ENCODE data around the gene HAUS5. TPM values are rescaled to one million over a fixed set of nuclear protein-coding genes. Genes with fewer than 3 reads are reported as not detected.
"Not testable (repeated sequence)": the region's sequence is repeated elsewhere in the genome, so short reads cannot be mapped to it uniquely, and the experiment has no call there.

Gene HAUS5
- total and polyA plus RNA-seq, 5 donors from 2014 or later, result 5.1 to 25.9 (median 6.9) TPM

- H3K4me3 Mint-ChIP-seq; H3K27ac ChIP-seq (ENCODE audit: insufficient read depth, low read length, poor library complexity, severe bottlenecking); H3K27ac Mint-ChIP-seq: not testable (repeated sequence)
These were observed 17.5 kb upstream of the HAUS5 start for GRCh38 chr19:35595026-35595425.

GRCh38 chr19:35595928-35596327 lies 16.6 kb upstream of the HAUS5 start:
- H3K27me3 ChIP-seq (ENCODE audit: control insufficient read depth, insufficient read depth, low read length), result no peaks in the 10 kb centered on the region
- H3K4me3 ChIP-seq (ENCODE audit: low read depth, low read length), result no peak overlapping the region
- ATAC-seq (ENCODE audit: low read depth in 2 of 2) (no peak), DNase-seq (no peak)
- H3K4me1 ChIP-seq (ENCODE audit: control insufficient read depth, insufficient read depth, low read length, poor library complexity, severe bottlenecking), result no peaks in the 10 kb centered on the region
- no peak overlapping the region for H3K27ac ChIP-seq (ENCODE audit: insufficient read depth, low read length, poor library complexity, severe bottlenecking)
- H3K36me3 ChIP-seq (ENCODE audit: control insufficient read depth, insufficient read depth, low read length), result no peaks in the 10 kb centered on the region
- H3K36me3 Mint-ChIP-seq, result no peaks in the 10 kb centered on the region
- peaks cover 21% of the 10 kb centered on the region for H3K27me3 Mint-ChIP-seq
- H3K9me3 ChIP-seq (ENCODE audit: control insufficient read depth in 2 of 2, low read length in 2 of 2), result no peaks in the 10 kb centered on the region
- H3K4me3 Mint-ChIP-seq, result no peak overlapping the region
- H3K9me3 Mint-ChIP-seq, result no peaks in the 10 kb centered on the region
- peaks cover 0 to 3% (median 0%) of the 10 kb centered on the region in 4 donors for H3K4me1 Mint-ChIP-seq
- H3K27ac Mint-ChIP-seq, result no peak overlapping the region

More at GRCh38 chr19:35595026-35595425, 17.5 kb upstream of the HAUS5 start:
- not testable (repeated sequence) for H3K36me3 Mint-ChIP-seq; H3K27me3 ChIP-seq (ENCODE audit: control insufficient read depth, insufficient read depth, low read length); H3K4me1 Mint-ChIP-seq; H3K4me3 ChIP-seq (ENCODE audit: low read depth, low read length); H3K4me1 ChIP-seq (ENCODE audit: control insufficient read depth, insufficient read depth, low read length, poor library complexity, severe bottlenecking); H3K36me3 ChIP-seq (ENCODE audit: control insufficient read depth, insufficient read depth, low read length); ATAC-seq (ENCODE audit: low read depth in 2 of 2); DNase-seq; H3K9me3 ChIP-seq (ENCODE audit: control insufficient read depth in 2 of 2, low read length in 2 of 2); H3K9me3 Mint-ChIP-seq
- peaks cover 16% of the 10 kb centered on the region for H3K27me3 Mint-ChIP-seq

- no peaks in the 10 kb centered on the region for H3K36me3 ChIP-seq (ENCODE audit: control insufficient read depth, insufficient read depth, low read length)
- no peaks in the 10 kb centered on the region for H3K9me3 ChIP-seq (ENCODE audit: control insufficient read depth in 2 of 2, low read length in 2 of 2)
- no peak overlapping the region for H3K4me3 ChIP-seq (ENCODE audit: low read depth, low read length)
- DNase-seq, result peak in 1 of 3 donors; percentile 56
- H3K4me3 Mint-ChIP-seq, result no peak overlapping the region
- no peak overlapping the region for H3K27ac ChIP-seq (ENCODE audit: insufficient read depth, low read length, poor library complexity, severe bottlenecking)
- no peaks in the 10 kb centered on the region for H3K9me3 Mint-ChIP-seq
- H3K27ac Mint-ChIP-seq, result no peak overlapping the region
- ATAC-seq (ENCODE audit: low read depth in 2 of 2), result peak in 1 of 2 donors; percentile 24
- peaks cover 21% of the 10 kb centered on the region for H3K27me3 Mint-ChIP-seq
- no peaks in the 10 kb centered on the region for H3K36me3 Mint-ChIP-seq
- peaks cover 0 to 3% (median 0%) of the 10 kb centered on the region in 4 donors for H3K4me1 Mint-ChIP-seq
- no peaks in the 10 kb centered on the region for H3K27me3 ChIP-seq (ENCODE audit: control insufficient read depth, insufficient read depth, low read length)
- H3K4me1 ChIP-seq (ENCODE audit: control insufficient read depth, insufficient read depth, low read length, poor library complexity, severe bottlenecking), result no peaks in the 10 kb centered on the region
These were observed 16.1 kb upstream of the HAUS5 start for GRCh38 chr19:35596366-35596999.

- no peak overlapping the region for H3K27ac Mint-ChIP-seq
- no peaks in the 10 kb centered on the region for H3K4me1 Mint-ChIP-seq
- H3K4me1 ChIP-seq (ENCODE audit: control insufficient read depth, insufficient read depth, low read length, poor library complexity, severe bottlenecking), result no peaks in the 10 kb centered on the region
- no peaks in the 10 kb centered on the region for H3K36me3 ChIP-seq (ENCODE audit: control insufficient read depth, insufficient read depth, low read length)
- DNase-seq (no peak), ATAC-seq (ENCODE audit: low read depth in 2 of 2) (no peak)
- no peak overlapping the region for H3K4me3 Mint-ChIP-seq
- no peak overlapping the region for H3K27ac ChIP-seq (ENCODE audit: insufficient read depth, low read length, poor library complexity, severe bottlenecking)
- peaks cover 0 to 1% of the 10 kb centered on the region in 2 experiments for H3K9me3 ChIP-seq (ENCODE audit: control insufficient read depth in 2 of 2, low read length in 2 of 2)
- H3K27me3 Mint-ChIP-seq, result peaks cover 13% of the 10 kb centered on the region
- no peaks in the 10 kb centered on the region for H3K36me3 Mint-ChIP-seq
- no peaks in the 10 kb centered on the region for H3K27me3 ChIP-seq (ENCODE audit: control insufficient read depth, insufficient read depth, low read length)
- H3K9me3 Mint-ChIP-seq, result no peaks in the 10 kb centered on the region
- H3K4me3 ChIP-seq (ENCODE audit: low read depth, low read length), result no peak overlapping the region
These were observed 10.6 kb upstream of the HAUS5 start for GRCh38 chr19:35601971-35602370.

GRCh38 chr19:35604436-35604835 lies 8.1 kb upstream of the HAUS5 start:
- not testable (repeated sequence) for H3K27me3 Mint-ChIP-seq; H3K36me3 ChIP-seq (ENCODE audit: control insufficient read depth, insufficient read depth, low read length); ATAC-seq (ENCODE audit: low read depth in 2 of 2); H3K4me3 ChIP-seq (ENCODE audit: low read depth, low read length); H3K9me3 ChIP-seq (ENCODE audit: control insufficient read depth in 2 of 2, low read length in 2 of 2); H3K27ac ChIP-seq (ENCODE audit: insufficient read depth, low read length, poor library complexity, severe bottlenecking); H3K27me3 ChIP-seq (ENCODE audit: control insufficient read depth, insufficient read depth, low read length); H3K4me1 ChIP-seq (ENCODE audit: control insufficient read depth, insufficient read depth, low read length, poor library complexity, severe bottlenecking); H3K36me3 Mint-ChIP-seq; H3K27ac Mint-ChIP-seq; DNase-seq; H3K4me1 Mint-ChIP-seq
- H3K4me3 Mint-ChIP-seq, result peak overlapping the region in 1 of 4 donors; percentile 83
- peaks cover 0 to 10% (median 4%) of the 10 kb centered on the region in 7 donors for H3K9me3 Mint-ChIP-seq

GRCh38 chr19:35607170-35607569 lies 5.4 kb upstream of the HAUS5 start:
- not testable (repeated sequence) for H3K27ac ChIP-seq (ENCODE audit: insufficient read depth, low read length, poor library complexity, severe bottlenecking); H3K9me3 ChIP-seq (ENCODE audit: control insufficient read depth in 2 of 2, low read length in 2 of 2); DNase-seq; H3K27ac Mint-ChIP-seq; H3K27me3 ChIP-seq (ENCODE audit: control insufficient read depth, insufficient read depth, low read length); H3K36me3 Mint-ChIP-seq; ATAC-seq (ENCODE audit: low read depth in 2 of 2); H3K4me3 ChIP-seq (ENCODE audit: low read depth, low read length); H3K27me3 Mint-ChIP-seq; H3K36me3 ChIP-seq (ENCODE audit: control insufficient read depth, insufficient read depth, low read length)
- peaks cover 0 to 10% (median 4%) of the 10 kb centered on the region in 7 donors for H3K9me3 Mint-ChIP-seq
- peaks cover 21% of the 10 kb centered on the region for H3K4me1 ChIP-seq (ENCODE audit: control insufficient read depth, insufficient read depth, low read length, poor library complexity, severe bottlenecking)
- peak overlapping the region in 1 of 4 donors; percentile 11 for H3K4me3 Mint-ChIP-seq
- peaks cover 9 to 33% (median 21%) of the 10 kb centered on the region in 4 donors for H3K4me1 Mint-ChIP-seq

- no peak for DNase-seq
- Histone ChIP-seq H3K27ac (ENCODE audit: insufficient read depth, low read length, poor library complexity, severe bottlenecking) (no peak overlapping the region), H3K27me3 (ENCODE audit: control insufficient read depth, insufficient read depth, low read length) (no peaks in the 10 kb centered on the region), H3K4me3 (ENCODE audit: low read depth, low read length) (no peak overlapping the region), H3K9me3 (ENCODE audit: control insufficient read depth in 2 of 2, low read length in 2 of 2) (peaks cover 5 to 7% of the 10 kb centered on the region in 2 experiments), H3K4me1 (ENCODE audit: control insufficient read depth, insufficient read depth, low read length, poor library complexity, severe bottlenecking) (peaks cover 25% of the 10 kb centered on the region), H3K36me3 (ENCODE audit: control insufficient read depth, insufficient read depth, low read length) (no peaks in the 10 kb centered on the region)
- Mint-ChIP-seq H3K4me1 (peaks cover 12 to 38% (median 23%) of the 10 kb centered on the region in 4 donors), H3K27me3 (peaks cover 4% of the 10 kb centered on the region), H3K36me3 (peaks cover 3% of the 10 kb centered on the region), H3K4me3 (peak overlapping the region in 1 of 4 donors; percentile 11), H3K27ac (no peak overlapping the region), H3K9me3 (peaks cover 0 to 10% (median 4%) of the 10 kb centered on the region in 7 donors)
- ATAC-seq (ENCODE audit: low read depth in 2 of 2), result no peak
These were observed 4.9 kb upstream of the HAUS5 start for GRCh38 chr19:35607661-35608060.

GRCh38 chr19:35608251-35608650 lies 4.3 kb upstream of the HAUS5 start:
- DNase-seq (peak in 1 of 3 donors; percentile 70), ATAC-seq (ENCODE audit: low read depth in 2 of 2) (no peak)
- Histone ChIP-seq H3K36me3 (ENCODE audit: control insufficient read depth, insufficient read depth, low read length) (no peaks in the 10 kb centered on the region), H3K9me3 (ENCODE audit: control insufficient read depth in 2 of 2, low read length in 2 of 2) (peaks cover 5 to 7% of the 10 kb centered on the region in 2 experiments), H3K27me3 (ENCODE audit: control insufficient read depth, insufficient read depth, low read length) (no peaks in the 10 kb centered on the region), H3K27ac (ENCODE audit: insufficient read depth, low read length, poor library complexity, severe bottlenecking) (no peak overlapping the region), H3K4me1 (ENCODE audit: control insufficient read depth, insufficient read depth, low read length, poor library complexity, severe bottlenecking) (peaks cover 31% of the 10 kb centered on the region), H3K4me3 (ENCODE audit: low read depth, low read length) (no peak overlapping the region)
- H3K9me3 Mint-ChIP-seq, result peaks cover 0 to 10% (median 4%) of the 10 kb centered on the region in 7 donors
- H3K27me3 Mint-ChIP-seq, result peaks cover 3% of the 10 kb centered on the region
- peak overlapping the region in 1 of 3 donors; percentile 75 for H3K27ac Mint-ChIP-seq
- H3K4me3 Mint-ChIP-seq, result peak overlapping the region in 2 of 4 donors; percentile 40 to 69
- peaks cover 12 to 39% (median 24%) of the 10 kb centered on the region in 4 donors for H3K4me1 Mint-ChIP-seq
- peaks cover 3% of the 10 kb centered on the region for H3K36me3 Mint-ChIP-seq
